ENCODE results near the gene CKAP2. TPM values are rescaled to one million over a fixed set of nuclear protein-coding genes. Genes with fewer than 3 reads are reported as not detected.

CKAP2 gene
- total RNA-seq, 1 donor from 2014 or later, result 1.2 TPM

DNA sequence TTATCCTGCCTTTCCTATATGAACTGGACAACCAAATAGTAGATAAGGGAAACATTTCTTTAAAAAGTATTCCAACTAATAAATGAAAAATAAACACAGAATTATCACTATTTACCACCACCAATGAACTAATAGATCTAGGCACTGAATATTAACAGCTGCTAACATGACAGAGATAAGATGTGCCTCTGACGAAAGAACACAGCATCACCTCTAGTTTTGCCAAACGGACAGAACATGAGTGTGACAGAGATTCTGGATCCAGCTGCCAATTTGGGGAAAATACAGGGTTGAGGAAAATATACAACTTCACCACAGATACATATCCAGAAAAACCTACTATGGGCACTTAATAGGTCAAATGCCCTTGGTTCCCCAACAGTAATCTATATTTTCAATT lies 22.8 kb upstream of the CKAP2 start:
- Histone ChIP-seq H3K36me3 (peaks cover 44 to 71% of the 10 kb centered on the region in 2 donors), H3K9me3 (no peaks in the 10 kb centered on the region), H3K27me3 (no peaks in the 10 kb centered on the region), H3K27ac (no peak overlapping the region), H3K4me1 (no peaks in the 10 kb centered on the region), H3K4me3 (no peak overlapping the region)
- no peak for TF ChIP-seq CTCF (IDR thresholded peaks at IDR 0.05)
- intact Hi-C loops (cut with DNase I), result no loop called here
- no peak for DNase-seq (ENCODE audit: low spot score in 2 of 2)

GRCh38 chr13:52446265-52446664 lies 9.0 kb upstream of the CKAP2 start:
- H3K4me3 ChIP-seq, result no peak overlapping the region
- H3K27me3 ChIP-seq, result no peaks in the 10 kb centered on the region
- intact Hi-C loops (cut with DNase I), result no loop called here
- no peak for TF ChIP-seq CTCF (IDR thresholded peaks at IDR 0.05)
- H3K27ac ChIP-seq, result no peak overlapping the region
- peaks cover 0 to 5% of the 10 kb centered on the region in 2 donors for H3K4me1 ChIP-seq
- peaks cover 0 to 9% of the 10 kb centered on the region in 2 donors for H3K36me3 ChIP-seq
- no peaks in the 10 kb centered on the region for H3K9me3 ChIP-seq
- no peak for DNase-seq (ENCODE audit: low spot score in 2 of 2)

GRCh38 chr13:52447354-52447753 lies 7.9 kb upstream of the CKAP2 start:
- no peak overlapping the region for H3K27ac ChIP-seq
- H3K4me1 ChIP-seq, result peaks cover 0 to 5% of the 10 kb centered on the region in 2 donors
- intact Hi-C loops (cut with DNase I), result no loop called here
- no peak for DNase-seq (ENCODE audit: low spot score in 2 of 2)
- no peak overlapping the region for H3K4me3 ChIP-seq
- H3K27me3 ChIP-seq, result no peaks in the 10 kb centered on the region
- H3K9me3 ChIP-seq, result no peaks in the 10 kb centered on the region
- no peaks in the 10 kb centered on the region for H3K36me3 ChIP-seq
- no peak for TF ChIP-seq CTCF (IDR thresholded peaks at IDR 0.05)

DNA sequence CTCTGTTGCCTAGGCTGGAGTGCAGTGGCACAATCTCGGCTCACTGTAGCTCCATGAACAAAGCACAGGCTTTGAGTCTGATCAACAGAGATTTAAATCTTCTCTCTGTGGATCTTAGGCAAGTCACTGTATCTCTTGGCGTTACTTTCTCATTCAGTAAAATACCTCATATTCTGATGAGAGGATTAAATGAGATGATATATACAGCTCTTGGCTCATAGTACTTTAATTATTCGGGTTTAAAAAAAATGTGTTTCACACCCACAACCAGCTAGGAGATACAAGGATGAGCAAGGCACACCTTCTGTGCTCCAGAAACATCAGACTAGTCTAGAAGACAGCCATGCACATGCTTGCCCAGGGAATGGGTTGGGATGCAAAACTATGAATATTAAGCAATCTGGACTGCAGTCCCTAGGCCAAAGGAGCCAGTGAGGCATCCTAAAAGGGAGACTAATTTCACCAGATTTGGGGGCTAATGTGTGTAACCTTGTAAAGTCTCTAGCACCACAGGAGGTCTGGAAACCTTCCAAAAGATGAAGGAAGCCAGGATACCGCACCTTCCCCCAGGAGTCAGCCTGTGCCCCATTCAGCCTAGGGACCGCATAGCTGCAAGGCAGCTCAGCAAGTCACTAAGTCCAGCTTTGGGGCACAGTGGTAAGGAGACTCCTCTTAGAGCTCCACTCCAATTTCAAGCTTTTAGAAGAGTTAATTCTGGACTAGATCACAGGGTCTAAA lies 7.3 kb upstream of the CKAP2 start:
- Histone ChIP-seq H3K27ac (no peak overlapping the region), H3K27me3 (no peaks in the 10 kb centered on the region), H3K4me1 (peaks cover 0 to 5% of the 10 kb centered on the region in 2 donors), H3K36me3 (no peaks in the 10 kb centered on the region), H3K4me3 (no peak overlapping the region), H3K9me3 (no peaks in the 10 kb centered on the region)
- DNase-seq (ENCODE audit: low spot score in 2 of 2), result no peak
- intact Hi-C loops (cut with DNase I), result no loop called here
- no peak for TF ChIP-seq CTCF (IDR thresholded peaks at IDR 0.05)

DNA sequence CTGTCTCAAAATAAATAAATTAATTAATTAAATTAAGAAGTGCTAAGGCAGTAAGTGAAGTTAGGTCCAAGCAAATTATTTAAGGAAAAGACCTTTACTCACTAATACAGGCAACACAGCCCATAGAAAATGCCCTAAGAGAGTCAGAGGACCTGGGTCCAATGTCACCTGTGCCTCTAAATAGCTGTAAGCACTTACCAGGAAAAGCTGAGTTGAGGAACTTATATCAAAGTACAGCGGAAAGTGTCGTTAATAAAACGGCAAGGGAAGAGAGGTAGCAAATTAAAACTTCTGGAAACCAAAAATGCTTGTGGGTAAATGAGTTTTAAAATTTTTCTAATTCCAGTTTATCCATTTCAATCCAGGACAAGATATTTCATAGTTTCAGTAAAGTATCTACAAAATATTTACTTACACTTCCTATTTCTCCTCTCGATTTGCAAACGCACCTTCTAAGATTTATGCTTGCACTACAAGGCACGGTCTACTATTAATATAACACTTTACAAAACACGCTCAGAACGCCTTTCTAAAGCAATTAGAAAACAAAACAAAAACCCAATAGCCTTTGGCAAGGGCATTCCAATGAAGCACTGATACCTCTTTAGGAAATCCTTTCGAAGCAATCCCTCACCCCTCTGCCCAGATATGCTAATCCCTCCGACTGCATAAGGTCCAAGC lies 5.8 kb upstream of the CKAP2 start:
- Histone ChIP-seq H3K4me3 (peak overlapping the region; percentile 77 to 88), H3K4me1 (peaks cover 0 to 5% of the 10 kb centered on the region in 2 donors), H3K9me3 (no peaks in the 10 kb centered on the region), H3K27ac (peak overlapping the region; percentile 85 to 88), H3K36me3 (no peaks in the 10 kb centered on the region), H3K27me3 (no peaks in the 10 kb centered on the region)
- no peak for DNase-seq (ENCODE audit: low spot score in 2 of 2)
- TF ChIP-seq CTCF (IDR thresholded peaks at IDR 0.05), result no peak
- intact Hi-C loops (cut with DNase I), result loop anchor here (2.0 to 10.0 kb wide), 5 partner anchors 155 to 1535 kb away; partner anchors contain the start of genes DHRS12 and INTS6

Measured in ascending aorta (tissue), 2 donors.